H9 (cell line): ENCODE results near the gene NFKB1. TPM values are rescaled to one million over a fixed set of nuclear protein-coding genes. Genes with fewer than 3 reads are reported as not detected.

Experiments
- DNase-seq: peaks from one replicate; pipeline ENCODE4 v3.0.0-alpha.2; 2017
- H2AFZ ChIP-seq: one replicate; pipeline ENCODE4 v1.6.1; 2013; ENCODE audit warnings: mild to moderate bottlenecking, low read length, control low read depth, moderate library complexity
- H2AK5ac ChIP-seq: 2 replicates; pipeline ENCODE4 v1.6.1; 2013; ENCODE audit warnings: low read length, control low read depth, mixed read lengths; ENCODE audit not compliant: insufficient read length
- H2BK120ac ChIP-seq: one replicate; pipeline ENCODE4 v1.6.1; 2013; ENCODE audit warnings: low read depth, mild to moderate bottlenecking, low read length, control low read depth, inconsistent platforms; ENCODE audit not compliant: poor library complexity, severe bottlenecking
- H2BK12ac ChIP-seq: 2 replicates; pipeline ENCODE4 v1.6.1; 2013; ENCODE audit warnings: low read length, control low read depth, mixed read lengths, low read depth; ENCODE audit not compliant: insufficient read length
- H2BK15ac ChIP-seq: 2 replicates; pipeline ENCODE4 v1.6.1; 2013; ENCODE audit warnings: low read depth, low read length, control low read depth
- H2BK20ac ChIP-seq: one replicate; pipeline ENCODE4 v1.6.1; 2013; ENCODE audit warnings: low read depth, mild to moderate bottlenecking, low read length, control low read depth, inconsistent platforms; ENCODE audit not compliant: poor library complexity, severe bottlenecking
- H2BK5ac ChIP-seq: 2 replicates; pipeline ENCODE4 v1.6.1; 2013; ENCODE audit warnings: low read length, control low read depth, mixed read lengths; ENCODE audit not compliant: insufficient read length
- H3K14ac ChIP-seq: 2 replicates; pipeline ENCODE4 v1.6.1; 2013; ENCODE audit warnings: low read length, control low read depth; ENCODE audit not compliant: insufficient read depth
- H3K18ac ChIP-seq: 2 replicates; pipeline ENCODE4 v1.6.1; 2013; ENCODE audit warnings: low read depth, mild to moderate bottlenecking, mixed read lengths, low read length, control low read depth; ENCODE audit not compliant: insufficient read length
- H3K23ac ChIP-seq: 2 replicates; pipeline ENCODE4 v1.6.1; 2013; ENCODE audit warnings: low read length, control low read depth, mixed read lengths, low read depth; ENCODE audit not compliant: insufficient read length
- H3K23me2 ChIP-seq: 2 replicates; pipeline ENCODE4 v1.6.1; 2013; ENCODE audit warnings: low read depth, mild to moderate bottlenecking, mixed read lengths, low read length, control low read depth; ENCODE audit not compliant: insufficient read length, poor library complexity, severe bottlenecking
- H3K27ac ChIP-seq: 2 replicates; pipeline ENCODE4 v1.5.1; 2013; ENCODE audit warnings: low read length, control low read depth, mixed read lengths, low read depth; ENCODE audit not compliant: insufficient read length
- H3K27me3 ChIP-seq: 2 replicates; pipeline ENCODE4 v1.6.1; 2013; ENCODE audit warnings: low read length, control low read depth, inconsistent platforms; ENCODE audit not compliant: insufficient read depth
- H3K4ac ChIP-seq: 2 replicates; pipeline ENCODE4 v1.6.1; 2013; ENCODE audit warnings: low read depth, mild to moderate bottlenecking, control low read depth, inconsistent platforms, low read length, moderate library complexity
- H3K4me1 ChIP-seq: 2 replicates; pipeline ENCODE4 v1.6.1; 2013; ENCODE audit warnings: low read length, control low read depth, inconsistent platforms; ENCODE audit not compliant: insufficient read depth
- H3K4me2 ChIP-seq: 2 replicates; pipeline ENCODE4 v1.6.1; 2013; ENCODE audit warnings: low read length, control low read depth, mixed read lengths; ENCODE audit not compliant: insufficient read length, insufficient read depth
- H3K56ac ChIP-seq: 2 replicates; pipeline ENCODE4 v1.6.1; 2013; ENCODE audit warnings: low read depth, mild to moderate bottlenecking, mixed read lengths, low read length, control low read depth; ENCODE audit not compliant: insufficient read length
- H3K79me1 ChIP-seq: 2 replicates; pipeline ENCODE4 v1.6.1; 2013; ENCODE audit warnings: low read depth, mild to moderate bottlenecking, moderate library complexity, low read length, control low read depth, inconsistent platforms; ENCODE audit not compliant: insufficient read depth, poor library complexity, severe bottlenecking
- H3K79me2 ChIP-seq: 2 replicates; pipeline ENCODE4 v1.6.1; 2013; ENCODE audit warnings: low read length, control low read depth, inconsistent platforms; ENCODE audit not compliant: insufficient read depth
- H3K9ac ChIP-seq: 2 replicates; pipeline ENCODE4 v1.6.1; 2013; ENCODE audit warnings: low read length, control low read depth, mixed read lengths; ENCODE audit not compliant: insufficient read length; ENCODE audit errors: extremely low read depth
- H3K9me3 ChIP-seq: one replicate; pipeline ENCODE4 v1.6.1; 2013; ENCODE audit warnings: low read depth, low read length, inconsistent platforms; ENCODE audit not compliant: control insufficient read depth
- H3T11ph ChIP-seq: one replicate; pipeline ENCODE4 v1.6.1; 2013; ENCODE audit warnings: mild to moderate bottlenecking, low read length, control low read depth, inconsistent platforms
- H4K20me1 ChIP-seq: one replicate; pipeline ENCODE4 v1.6.1; 2013; ENCODE audit not compliant: control insufficient read depth, insufficient read length, insufficient read depth
- H4K5ac ChIP-seq: 2 replicates; pipeline ENCODE4 v1.6.1; 2013; ENCODE audit warnings: low read depth, mild to moderate bottlenecking, mixed read lengths, low read length, control low read depth; ENCODE audit not compliant: insufficient read length
- H4K8ac ChIP-seq: replicated peaks from 2 replicates; pipeline ENCODE4 v1.6.1; 2013; ENCODE audit warnings: low read length, control low read depth, mixed read lengths, low read depth; ENCODE audit not compliant: insufficient read length
- H4K91ac ChIP-seq: 2 replicates; pipeline ENCODE4 v1.6.1; 2013; ENCODE audit warnings: low read depth, mild to moderate bottlenecking, moderate library complexity, mixed read lengths, low read length, control low read depth; ENCODE audit not compliant: insufficient read length
- H3K27ac Mint-ChIP-seq, 3 experiments: 2 replicates in 2 of 3; 3 replicates in 1 of 3; pipeline ENCODE4 v1.8.0; 2020 to 2021; ENCODE audit warnings: mixed read lengths in 3 of 3, mild to moderate bottlenecking in 1 of 3, moderate library complexity in 1 of 3
- H3K27me3 Mint-ChIP-seq: 2 replicates; pipeline ENCODE4 v1.8.0; 2021; ENCODE audit warnings: low read depth, mild to moderate bottlenecking, moderate library complexity, mixed read lengths
- H3K36me3 Mint-ChIP-seq, 3 experiments: 2 replicates in 2 of 3; 3 replicates in 1 of 3; pipeline ENCODE4 v1.8.0; 2020 to 2021; ENCODE audit warnings: low read depth in 3 of 3, mixed read lengths in 3 of 3; ENCODE audit not compliant: insufficient read depth in 1 of 3
- H3K4me1 Mint-ChIP-seq, 2 experiments: 2 replicates each; pipeline ENCODE4 v1.8.0; 2020; ENCODE audit warnings: mixed read lengths in 2 of 2
- H3K4me3 Mint-ChIP-seq, 2 experiments: 2 replicates in 1 of 2; 3 replicates in 1 of 2; pipeline ENCODE4 v1.8.0; 2020 to 2021; ENCODE audit warnings: mild to moderate bottlenecking in 2 of 2, mixed read lengths in 2 of 2, moderate library complexity in 1 of 2
- H3K9me3 Mint-ChIP-seq, 2 experiments: 2 replicates in 1 of 2; 3 replicates in 1 of 2; pipeline ENCODE4 v1.8.0; 2020; ENCODE audit warnings: mild to moderate bottlenecking in 2 of 2, mixed read lengths in 2 of 2, moderate library complexity in 1 of 2
- CTCF ChIP-seq: fragments of 200-600 bp; sonication (generic); conservative IDR thresholded peaks from 3 replicates; pipeline ENCODE4 v1.8.0; 2021; ENCODE audit warnings: antibody characterized with exemption, mild to moderate bottlenecking
- whole genome bisulfite sequencing: extraction: QIAGEN DNeasy Blood & Tissue Kit; methylation state at CpG from one replicate; pipeline ENCODE4 v1.1.7; 2013; ENCODE audit warnings: missing lambda C conversion rate, low lambda C conversion rate, mixed read lengths; ENCODE audit not compliant: insufficient read length; ENCODE audit errors: extremely low coverage; 5-methylcytosine and 5-hydroxymethylcytosine counted together
- total RNA-seq: library from RNA; stranded (reverse); gene quantifications from 2 replicates; pipeline ENCODE4 v1.2.1, GENCODE V29; 2021

NFKB1 gene
- total RNA-seq, 1 experiment from 2014 or later: 5.7 TPM

- no peaks in the 10 kb centered on the region for H3K4me1 ChIP-seq
Observed at GRCh38 chr4:102560115-102560514, 59.0 kb downstream of the NFKB1 start.

More at GRCh38 chr4:102560115-102560514, 59.0 kb downstream of the NFKB1 start:
- Histone ChIP-seq H4K91ac (no peak overlapping the region), H2BK20ac (no peak overlapping the region), H3K23me2 (no peaks in the 10 kb centered on the region), H3K27ac (no peak overlapping the region), H3K14ac (no peak overlapping the region), H2BK12ac (no peak overlapping the region), H3K56ac (no peak overlapping the region), H3K4me2 (no peak overlapping the region), H3K9me3 (no peaks in the 10 kb centered on the region), H4K8ac (no peak overlapping the region), H3K18ac (no peak overlapping the region), H2BK15ac (no peak overlapping the region), H3K9ac (no peak overlapping the region), H2BK5ac (no peak overlapping the region), H2AFZ (no peak overlapping the region), H3K79me2 (no peaks in the 10 kb centered on the region), H2AK5ac (no peak overlapping the region), H3T11ph (no peak overlapping the region), H3K27me3 (no peaks in the 10 kb centered on the region), H4K20me1 (no peaks in the 10 kb centered on the region), H3K4ac (no peak overlapping the region), H4K5ac (no peak overlapping the region), H3K23ac (no peak overlapping the region), H3K79me1 (no peaks in the 10 kb centered on the region), H2BK120ac (no peak overlapping the region)
- no peak for TF ChIP-seq CTCF
- H3K36me3 Mint-ChIP-seq: no peaks in the 10 kb centered on the region
- H3K4me1 Mint-ChIP-seq: peaks cover 0 to 4% of the 10 kb centered on the region in 2 experiments; a peak in 1 of 4 replicates
- H3K4me3 Mint-ChIP-seq: no peak overlapping the region
- H3K9me3 Mint-ChIP-seq: no peaks in the 10 kb centered on the region
- no peak overlapping the region for H3K27ac Mint-ChIP-seq
- no peak for DNase-seq
- no CpG with 5 or more reads among the region's 5 CpGs for WGBS
- H3K27me3 Mint-ChIP-seq: no peaks in the 10 kb centered on the region
